Neural progenitor cell (in vitro differentiated cells): ENCODE data around the gene RALGAPA2. TPM values are rescaled to one million over a fixed set of nuclear protein-coding genes. Genes with fewer than 3 reads are reported as not detected.

Experiments used
- DNase-seq: peaks from one replicate; pipeline ENCODE4 v3.0.0-alpha.2; 2016; ENCODE audit warnings: low spot score
- H2AFZ ChIP-seq: fragments of 200-600 bp; sonication (generic); replicated peaks from 2 replicates; pipeline ENCODE4 v1.6.1; 2016; ENCODE audit warnings: antibody characterized with exemption
- H3F3A ChIP-seq: fragments of 200-600 bp; sonication (generic); 2 replicates; pipeline ENCODE4 v1.6.1; 2016; ENCODE audit warnings: antibody characterized with exemption, low read depth
- H3K27ac ChIP-seq: fragments of 200-600 bp; sonication (generic); 2 replicates; pipeline ENCODE4 v1.5.1; 2016; ENCODE audit warnings: mild to moderate bottlenecking
- H3K27me3 ChIP-seq: fragments of 200-600 bp; sonication (generic); 2 replicates; pipeline ENCODE4 v1.6.1; 2016; ENCODE audit warnings: mild to moderate bottlenecking, moderate library complexity
- H3K36me3 ChIP-seq: fragments of 200-600 bp; sonication (generic); 2 replicates; pipeline ENCODE4 v1.5.1; 2016
- H3K4me1 ChIP-seq: fragments of 200-600 bp; sonication (generic); 2 replicates; pipeline ENCODE4 v1.6.1; 2016; ENCODE audit warnings: mixed run types
- H3K4me2 ChIP-seq: fragments of 200-600 bp; sonication (generic); 2 replicates; pipeline ENCODE4 v1.6.1; 2016
- H3K4me3 ChIP-seq: fragments of 200-600 bp; sonication (generic); 2 replicates; pipeline ENCODE4 v1.5.1; 2016
- H3K79me2 ChIP-seq: fragments of 200-600 bp; sonication (generic); 2 replicates; pipeline ENCODE4 v1.6.1; 2016; ENCODE audit warnings: low read depth
- H3K9ac ChIP-seq: fragments of 200-600 bp; sonication (generic); 2 replicates; pipeline ENCODE4 v1.6.1; 2016
- H3K9me3 ChIP-seq: fragments of 200-600 bp; sonication (generic); 2 replicates; pipeline ENCODE4 v1.5.1; 2016; ENCODE audit warnings: low read depth
- H4K20me1 ChIP-seq: fragments of 200-600 bp; sonication (generic); 2 replicates; pipeline ENCODE4 v1.6.1; 2016; ENCODE audit warnings: low read depth
- H3K27ac Mint-ChIP-seq: 3 replicates; pipeline ENCODE4 v1.8.0; 2021; ENCODE audit warnings: mixed read lengths
- H3K27me3 Mint-ChIP-seq: 2 replicates; pipeline ENCODE4 v1.8.0; 2022; ENCODE audit warnings: low read depth, mild to moderate bottlenecking, inconsistent platforms, moderate library complexity, mixed read lengths; ENCODE audit not compliant: insufficient read depth
- H3K36me3 Mint-ChIP-seq: 3 replicates; pipeline ENCODE4 v1.8.0; 2021; ENCODE audit warnings: mixed read lengths
- H3K4me1 Mint-ChIP-seq: 3 replicates; pipeline ENCODE4 v1.8.0; 2021; ENCODE audit warnings: mixed read lengths
- H3K4me3 Mint-ChIP-seq: 3 replicates; pipeline ENCODE4 v1.8.0; 2021; ENCODE audit warnings: mild to moderate bottlenecking, moderate library complexity, mixed read lengths
- H3K9me3 Mint-ChIP-seq: 3 replicates; pipeline ENCODE4 v1.8.0; 2020; ENCODE audit warnings: mixed read lengths
- CTCF ChIP-seq: fragments of 200-600 bp; sonication (generic); IDR thresholded peaks from 2 replicates; pipeline ENCODE4 v1.5.1; 2017; ENCODE audit warnings: antibody characterized with exemption, mild to moderate bottlenecking
- EZH2 ChIP-seq: fragments of 200-600 bp; sonication (generic); IDR thresholded peaks from 2 replicates; pipeline ENCODE4 v1.6.1; 2017; ENCODE audit warnings: antibody characterized with exemption, mild to moderate bottlenecking, moderate library complexity
- EZH2phosphoT487 ChIP-seq: fragments of 200-600 bp; sonication (generic); IDR thresholded peaks from 2 replicates; pipeline ENCODE4 v1.6.1; 2017; ENCODE audit warnings: antibody characterized with exemption
- total RNA-seq: library from RNA; depleted of rRNA; stranded (reverse); fragments of >200 nt; gene quantifications from 2 replicates; pipeline ENCODE4 v1.2.3, GENCODE V29; 2015; ENCODE audit warnings: low replicate concordance

Gene RALGAPA2
- total RNA-seq, 1 donor from 2014 or later: 25.9 TPM

DNA sequence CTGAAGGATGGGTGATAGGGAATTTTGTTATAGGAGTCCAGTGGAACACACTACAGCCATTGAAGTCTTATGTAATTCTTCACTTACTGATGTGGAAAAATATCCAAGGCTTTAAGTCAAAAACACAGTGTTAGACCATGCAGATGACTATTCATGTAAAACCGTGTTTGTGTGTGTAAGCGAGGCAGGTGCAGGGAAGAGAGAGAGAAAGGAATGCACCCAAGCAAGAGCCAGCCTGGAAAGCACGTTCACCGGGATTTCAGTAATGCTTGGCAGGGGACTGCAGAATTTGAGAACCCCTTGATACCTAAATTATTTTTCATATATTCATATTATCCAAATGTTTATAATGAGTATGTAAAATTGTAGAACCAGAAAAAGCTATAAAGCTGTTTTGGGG is 17.9 kb downstream of the RALGAPA2 start:
- no peak overlapping the region for H2AFZ ChIP-seq
- H3F3A ChIP-seq: no peaks in the 10 kb centered on the region
- no peaks in the 10 kb centered on the region for H3K36me3 ChIP-seq
- Mint-ChIP-seq H3K9me3 (no peaks in the 10 kb centered on the region), H3K27ac (no peak overlapping the region), H3K36me3 (no peaks in the 10 kb centered on the region), H3K4me3 (no peak overlapping the region), H3K27me3 (peaks cover 2% of the 10 kb centered on the region), H3K4me1 (no peaks in the 10 kb centered on the region)
- H3K4me3 ChIP-seq: no peak overlapping the region
- no peak overlapping the region for H3K4me2 ChIP-seq
- peaks cover 48% of the 10 kb centered on the region for H3K79me2 ChIP-seq
- TF ChIP-seq CTCF (no peak), EZH2 (no peak)
- H3K9ac ChIP-seq: no peak overlapping the region
- peaks cover 14% of the 10 kb centered on the region for H4K20me1 ChIP-seq
- H3K9me3 ChIP-seq: no peaks in the 10 kb centered on the region
- no peak overlapping the region for H3K27ac ChIP-seq
- no peaks in the 10 kb centered on the region for H3K4me1 ChIP-seq
- H3K27me3 ChIP-seq: no peaks in the 10 kb centered on the region
- no peak for DNase-seq

DNA sequence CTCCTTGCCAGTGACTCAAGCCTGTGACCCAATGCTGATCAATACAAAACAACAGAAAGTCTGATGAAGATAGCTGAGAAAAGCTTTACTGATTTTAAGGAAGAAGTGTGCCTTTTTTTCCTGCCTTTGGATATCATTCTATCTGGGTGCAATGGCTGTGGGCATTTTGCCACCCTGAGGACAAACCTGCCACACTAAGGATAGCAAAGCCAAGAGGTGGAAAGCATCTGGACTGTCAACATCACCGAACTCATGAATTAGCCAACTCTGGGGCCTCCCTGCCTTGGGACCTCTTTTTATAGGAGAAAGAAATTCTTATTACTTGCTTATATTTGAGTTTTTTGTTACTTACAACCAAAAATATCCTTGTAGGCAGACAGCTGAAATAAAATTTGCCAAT is 19.9 kb downstream of the RALGAPA2 start:
- Histone ChIP-seq H3K4me1 (no peaks in the 10 kb centered on the region), H3K36me3 (no peaks in the 10 kb centered on the region), H3K27ac (no peak overlapping the region), H3K79me2 (peaks cover 46% of the 10 kb centered on the region), H2AFZ (no peak overlapping the region), H3K9me3 (no peaks in the 10 kb centered on the region), H3K4me2 (no peak overlapping the region), H3K4me3 (no peak overlapping the region), H3K27me3 (no peaks in the 10 kb centered on the region), H4K20me1 (peaks cover 11% of the 10 kb centered on the region), H3K9ac (no peak overlapping the region), H3F3A (no peaks in the 10 kb centered on the region)
- TF ChIP-seq EZH2phosphoT487 (no peak), CTCF (no peak), EZH2 (no peak)
- Mint-ChIP-seq H3K36me3 (no peaks in the 10 kb centered on the region), H3K27ac (no peak overlapping the region), H3K4me3 (no peak overlapping the region), H3K4me1 (no peaks in the 10 kb centered on the region), H3K27me3 (peaks cover 2% of the 10 kb centered on the region), H3K9me3 (no peaks in the 10 kb centered on the region)
- DNase-seq: no peak

DNA sequence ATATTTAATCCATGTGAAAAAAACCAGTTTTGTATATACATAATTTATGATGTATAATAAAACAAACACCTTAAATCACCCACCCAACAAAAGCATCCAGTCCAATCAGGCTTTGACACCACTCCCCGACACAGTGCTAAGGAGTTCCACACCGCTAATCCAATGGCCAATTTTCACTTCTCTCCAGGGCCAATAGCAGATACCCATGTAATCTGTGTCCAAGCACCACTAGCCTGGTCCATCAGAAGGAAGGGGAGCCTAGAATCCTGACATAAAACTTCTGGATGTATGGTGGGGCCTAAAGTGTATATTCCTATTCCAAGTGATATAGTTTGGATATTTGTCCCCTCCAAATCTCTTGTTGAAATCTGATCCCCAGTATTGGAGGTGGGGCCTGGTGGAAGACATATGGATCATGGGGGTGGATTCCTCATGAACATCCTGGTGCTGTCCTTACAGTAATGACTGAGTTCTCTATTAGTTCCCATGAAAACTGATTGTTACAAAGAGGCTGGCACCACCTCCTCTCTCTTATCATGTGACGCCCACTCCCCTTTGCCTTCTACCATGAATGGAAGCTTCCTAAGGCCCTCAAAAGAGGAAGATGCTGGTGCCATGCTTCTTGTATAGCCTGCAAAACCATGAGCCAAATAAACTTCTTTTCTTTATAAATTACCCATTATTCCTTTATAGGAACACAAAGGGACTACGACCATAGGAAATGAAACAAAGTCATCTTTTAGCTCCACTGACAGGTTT is 20.8 kb downstream of the RALGAPA2 start:
- Mint-ChIP-seq H3K27ac (no peak overlapping the region), H3K4me3 (no peak overlapping the region), H3K4me1 (no peaks in the 10 kb centered on the region), H3K36me3 (no peaks in the 10 kb centered on the region), H3K27me3 (peaks cover 2% of the 10 kb centered on the region), H3K9me3 (no peaks in the 10 kb centered on the region)
- no peak overlapping the region for H3K4me3 ChIP-seq
- H3K9ac ChIP-seq: no peak overlapping the region
- H3K79me2 ChIP-seq: peaks cover 44% of the 10 kb centered on the region
- H3K27me3 ChIP-seq: no peaks in the 10 kb centered on the region
- TF ChIP-seq EZH2phosphoT487: no peak
- no peak for TF ChIP-seq CTCF
- no peak for TF ChIP-seq EZH2
- no peaks in the 10 kb centered on the region for H3F3A ChIP-seq
- peaks cover 11% of the 10 kb centered on the region for H4K20me1 ChIP-seq
- no peak for DNase-seq
- no peak overlapping the region for H3K4me2 ChIP-seq
- H2AFZ ChIP-seq: no peak overlapping the region
- H3K36me3 ChIP-seq: no peaks in the 10 kb centered on the region
- no peaks in the 10 kb centered on the region for H3K9me3 ChIP-seq
- no peak overlapping the region for H3K27ac ChIP-seq
- no peaks in the 10 kb centered on the region for H3K4me1 ChIP-seq
